HS-27A (cell line): Measurements from ENCODE around the gene DTL.

ENCODE experiments used
- DNase-seq: peaks from one replicate; pipeline ENCODE4 v3.0.0-alpha.2; 2012; ENCODE audit warnings: low read depth, missing footprints

Gene DTL

GRCh38 chr1:212132025-212132424 lies 96.5 kb downstream of the DTL start:
- DNase-seq = no peak

- DNase-seq = no peak
These were observed 97.8 kb downstream of the DTL start for GRCh38 chr1:212133319-212133718.

DNA sequence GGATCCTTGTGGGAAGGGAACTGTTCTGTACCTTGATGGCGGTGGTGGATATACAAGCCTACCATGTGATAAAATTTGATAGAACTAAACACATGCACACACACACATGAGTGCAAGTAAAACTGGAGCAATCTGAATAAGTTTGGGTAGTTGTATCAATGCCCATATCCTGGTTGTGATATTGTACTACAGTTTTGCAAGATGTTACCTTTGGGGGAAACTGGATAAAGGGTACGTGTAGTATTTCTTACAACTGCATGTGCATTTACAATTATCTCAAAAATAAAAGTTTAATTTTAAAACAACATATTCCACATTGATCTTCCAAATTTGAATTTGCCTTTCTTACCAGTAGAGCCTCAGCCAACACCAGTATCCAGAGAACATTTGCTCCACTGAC lies 99.6 kb downstream of the DTL start:
- no peak for DNase-seq

- DNase-seq = no peak
These were observed 102.3 kb downstream of the DTL start for GRCh38 chr1:212137854-212138253.

- DNase-seq = no peak
These were observed 102.9 kb downstream of the DTL start for GRCh38 chr1:212138457-212138856.

DNA sequence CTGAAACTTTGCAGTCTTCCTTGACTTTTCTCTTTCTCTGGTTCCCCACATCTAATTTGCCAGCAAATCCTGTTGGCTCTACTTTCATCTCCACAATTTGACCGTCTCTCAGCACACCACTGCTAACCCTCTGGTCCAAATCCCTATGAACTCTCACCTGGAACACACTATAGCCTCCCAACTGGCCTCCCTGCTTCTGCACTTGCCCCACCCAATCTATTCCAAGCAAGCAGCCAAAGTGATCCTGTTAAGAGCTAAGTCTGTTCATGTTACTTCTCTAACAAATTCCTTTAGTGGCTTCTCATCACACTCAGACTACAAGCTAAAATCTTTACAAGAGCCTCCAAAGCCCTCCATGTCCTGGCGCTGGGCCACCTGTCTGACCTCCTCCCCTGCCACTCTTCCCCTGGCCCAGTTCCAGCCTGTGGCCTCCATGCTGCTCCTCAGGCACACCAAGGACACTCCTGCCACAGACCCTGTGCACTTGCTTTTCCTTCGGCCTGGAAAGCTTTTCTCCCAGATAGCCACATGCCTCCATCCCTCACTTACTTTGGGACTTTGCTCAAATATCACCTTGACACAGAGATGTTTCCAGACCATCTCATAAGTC lies 104.1 kb downstream of the DTL start:
- no peak for DNase-seq

GRCh38 chr1:212141404-212141803 lies 105.9 kb downstream of the DTL start:
- no peak for DNase-seq

GRCh38 chr1:212142883-212143530 lies 107.5 kb downstream of the DTL start:
- DNase-seq = no peak

GRCh38 chr1:212147581-212148033 lies 112.1 kb downstream of the DTL start:
- no peak for DNase-seq

GRCh38 chr1:212149566-212149965 lies 114.0 kb downstream of the DTL start:
- DNase-seq = no peak

GRCh38 chr1:212152308-212152693 lies 116.8 kb downstream of the DTL start:
- no peak for DNase-seq

GRCh38 chr1:212152869-212153268 lies 117.3 kb downstream of the DTL start:
- no peak for DNase-seq

GRCh38 chr1:212153635-212154034 lies 118.1 kb downstream of the DTL start:
- DNase-seq = no peak
